HG03575 (cell line): ENCODE data around the gene DOK7.

Source experiments
- ATAC-seq: cut with Tn5 transposase; IDR thresholded peaks from one replicate; pipeline ENCODE4 v1.9.1; 2021; ENCODE audit not compliant: unreplicated experiment, insufficient number of reproducible peaks, low FRiP score; ENCODE audit errors: extremely low read depth

Gene DOK7

DNA sequence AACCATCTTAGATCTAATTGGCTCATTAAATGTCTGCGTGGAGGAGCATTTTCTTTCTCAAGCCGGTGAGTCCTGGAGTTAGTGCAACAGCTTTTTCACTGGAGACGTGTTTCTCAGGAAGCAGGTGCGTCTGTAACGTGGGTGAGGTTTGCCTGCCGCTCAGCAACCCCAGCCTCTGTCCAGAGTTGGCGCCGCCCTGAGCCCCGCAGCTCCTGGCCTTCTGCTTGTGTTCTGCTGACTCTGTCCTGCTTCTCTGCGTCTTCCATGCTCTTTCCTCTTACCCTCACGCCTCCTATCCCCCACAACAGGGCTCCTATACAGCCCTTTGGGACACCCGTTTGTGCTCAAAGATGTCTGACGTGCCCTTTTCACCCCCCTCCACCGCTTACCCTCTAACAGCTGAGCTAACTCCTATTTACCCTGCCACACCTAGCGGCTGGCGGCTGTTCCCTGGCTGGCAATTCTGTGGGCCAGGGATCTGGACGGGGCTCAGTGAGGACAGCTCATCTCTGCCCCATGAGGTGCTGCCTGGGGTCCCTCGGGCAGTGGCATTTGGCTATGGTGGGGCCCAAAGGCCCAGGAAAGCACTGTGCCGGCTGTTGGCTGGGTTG lies 18.8 kb downstream of the DOK7 start:
- no peak for ATAC-seq

DNA sequence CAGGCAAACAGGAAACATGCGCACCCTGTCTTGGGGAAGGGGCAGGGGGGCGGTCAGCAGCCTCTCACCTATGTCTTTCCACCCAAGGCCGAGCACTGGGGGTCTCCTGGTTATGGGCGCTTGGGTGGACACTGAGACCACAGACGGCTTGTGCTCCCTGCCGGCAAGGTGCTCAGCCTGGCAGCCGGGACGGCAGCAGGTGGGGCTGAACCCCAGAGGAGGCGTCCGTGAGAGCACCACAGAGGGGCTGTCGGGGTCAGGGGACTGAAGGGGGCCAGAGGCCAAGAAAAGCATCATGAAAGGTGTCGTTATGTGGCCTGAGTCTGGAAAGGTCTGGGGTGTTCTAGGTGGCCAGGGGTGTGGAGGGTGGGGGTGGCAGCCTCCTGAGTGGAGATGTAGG lies 19.6 kb downstream of the DOK7 start:
- ATAC-seq = no peak

DNA sequence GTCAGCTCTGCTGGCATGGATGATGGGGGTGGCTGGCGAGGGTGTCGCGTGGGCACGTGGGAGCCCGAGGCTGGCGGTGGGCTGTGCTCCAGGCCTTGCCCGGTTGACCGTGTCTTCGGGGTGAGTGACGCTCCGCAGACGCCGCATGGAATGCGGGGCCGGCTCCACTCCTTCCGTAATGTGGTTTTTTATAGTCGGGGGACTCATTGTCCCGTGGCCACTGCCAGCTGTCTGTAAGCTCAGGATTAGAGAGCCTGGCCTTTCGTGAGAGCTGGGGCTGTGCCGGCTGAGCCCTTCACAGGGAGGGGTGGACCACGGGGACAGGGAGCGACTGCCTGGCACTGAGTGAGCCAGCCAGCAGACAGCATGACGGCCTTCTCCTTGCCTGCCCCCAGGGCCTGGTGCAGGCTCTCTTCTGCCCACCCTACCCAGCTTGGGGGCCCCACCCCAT lies 20.4 kb downstream of the DOK7 start:
- ATAC-seq = no peak

DNA sequence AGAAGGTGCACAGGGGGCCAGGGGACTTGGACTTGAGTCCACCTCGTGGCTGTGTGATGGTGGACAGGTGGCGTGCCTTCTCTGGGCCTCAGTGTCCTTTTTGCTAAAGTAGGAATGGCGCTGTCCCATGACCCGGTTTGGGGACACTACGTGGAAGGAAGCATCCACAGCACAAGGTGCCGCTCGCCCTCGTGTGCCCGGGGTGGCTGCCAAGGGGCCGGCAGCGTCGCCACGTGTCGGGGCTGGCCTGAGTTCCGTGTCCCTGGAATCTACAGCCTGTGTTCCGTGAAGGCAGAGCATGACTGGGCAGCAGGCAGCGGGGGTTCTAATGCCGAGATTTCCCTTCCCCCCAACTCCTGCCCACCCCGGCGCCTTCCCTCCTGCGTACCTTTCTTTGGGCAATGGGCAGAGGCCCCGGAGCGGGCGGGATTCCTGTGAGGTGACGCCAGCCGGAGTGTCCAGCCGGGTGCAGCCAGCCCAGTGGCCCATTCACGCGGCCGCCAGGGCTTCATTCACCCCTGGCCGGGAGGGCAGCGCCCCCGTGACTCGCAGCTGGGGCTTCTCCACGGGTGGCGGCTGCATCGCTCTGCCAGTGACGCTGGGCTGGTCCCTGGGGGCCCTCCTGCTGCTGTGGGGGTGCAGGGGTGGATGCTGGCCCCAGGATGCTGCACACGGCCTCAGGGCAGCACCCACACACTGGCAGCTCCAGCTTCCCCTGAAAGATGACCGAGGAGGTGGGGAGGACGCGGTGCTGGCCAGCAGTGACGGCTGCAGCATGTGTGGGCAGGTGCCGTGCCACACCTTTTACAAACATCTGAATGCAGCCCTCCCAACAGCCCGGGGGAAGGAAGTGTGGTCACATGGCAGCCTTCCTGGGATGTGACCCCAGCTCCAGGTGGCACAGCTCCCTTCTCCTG lies 21.2 kb downstream of the DOK7 start:
- ATAC-seq = no peak

DNA sequence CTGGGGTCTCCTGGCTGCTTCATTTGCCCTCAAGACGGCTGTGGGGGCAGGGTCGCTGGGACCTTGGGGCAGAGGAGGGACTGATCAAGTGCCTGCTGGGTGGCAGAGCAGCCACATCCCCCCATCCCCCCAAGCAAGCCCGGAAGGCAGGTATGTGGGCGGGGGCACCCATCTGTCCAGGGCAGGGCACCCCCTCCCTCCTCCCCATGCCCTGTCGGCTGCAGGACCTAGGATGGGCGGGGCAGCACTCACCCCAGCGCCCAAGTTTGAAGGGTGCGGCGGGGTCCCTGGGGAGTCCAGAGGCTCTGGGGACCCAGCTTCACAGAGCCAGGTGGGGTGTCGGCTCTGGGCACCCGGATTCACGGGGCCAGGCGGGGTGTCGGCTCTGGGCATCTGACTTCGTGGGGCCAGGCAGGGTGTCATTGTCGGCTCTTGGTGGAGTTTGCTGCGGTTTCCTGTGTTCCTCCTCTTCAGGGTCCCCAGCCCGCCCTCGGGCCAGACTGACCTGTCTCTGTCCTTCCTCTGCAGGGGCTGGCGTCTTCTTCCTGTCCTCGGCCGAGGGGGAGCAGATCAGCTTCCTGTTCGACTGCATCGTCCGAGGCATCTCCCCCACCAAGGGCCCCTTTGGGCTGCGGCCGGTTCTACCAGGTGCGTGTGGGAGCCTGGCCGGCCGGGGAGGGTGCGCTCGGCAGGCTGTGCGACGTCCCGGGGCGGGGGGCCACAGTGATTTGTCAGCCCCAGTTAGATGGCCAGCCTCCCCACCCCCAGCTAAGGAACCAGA lies 22.1 kb downstream of the DOK7 start:
- ATAC-seq = no peak

DNA sequence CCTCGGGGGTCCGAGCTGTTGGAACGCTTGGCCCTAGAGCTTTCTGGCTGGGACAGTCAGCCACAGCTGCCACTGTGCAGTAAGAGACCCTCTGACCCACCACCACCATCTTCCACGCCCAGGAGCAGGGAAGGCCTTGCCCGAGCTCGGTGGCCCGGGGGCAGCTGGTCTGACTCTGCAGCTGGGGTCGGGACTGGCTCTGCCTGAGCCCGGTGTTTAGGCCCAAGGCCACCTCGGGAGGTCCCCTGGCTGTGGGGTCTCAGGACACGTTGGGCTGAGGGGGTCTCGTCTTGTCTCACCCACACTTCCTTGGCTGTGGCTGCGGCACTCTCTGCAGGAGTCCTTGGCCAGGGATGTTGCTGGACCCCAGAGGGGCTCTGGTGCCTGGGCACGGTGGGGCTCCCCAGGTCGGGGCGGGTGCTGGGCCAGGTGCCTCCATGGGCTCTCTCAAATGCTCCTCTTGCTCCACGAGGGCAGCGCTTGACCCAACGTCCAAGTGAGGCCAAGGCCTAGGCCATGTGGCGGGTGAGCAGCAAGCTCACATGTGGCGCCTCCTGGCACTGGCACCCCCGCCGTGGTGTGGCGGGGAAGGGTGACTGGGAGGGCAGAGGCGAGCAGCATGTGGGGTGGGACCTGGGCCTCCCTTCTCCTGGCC lies 22.9 kb downstream of the DOK7 start:
- ATAC-seq = no peak

DNA sequence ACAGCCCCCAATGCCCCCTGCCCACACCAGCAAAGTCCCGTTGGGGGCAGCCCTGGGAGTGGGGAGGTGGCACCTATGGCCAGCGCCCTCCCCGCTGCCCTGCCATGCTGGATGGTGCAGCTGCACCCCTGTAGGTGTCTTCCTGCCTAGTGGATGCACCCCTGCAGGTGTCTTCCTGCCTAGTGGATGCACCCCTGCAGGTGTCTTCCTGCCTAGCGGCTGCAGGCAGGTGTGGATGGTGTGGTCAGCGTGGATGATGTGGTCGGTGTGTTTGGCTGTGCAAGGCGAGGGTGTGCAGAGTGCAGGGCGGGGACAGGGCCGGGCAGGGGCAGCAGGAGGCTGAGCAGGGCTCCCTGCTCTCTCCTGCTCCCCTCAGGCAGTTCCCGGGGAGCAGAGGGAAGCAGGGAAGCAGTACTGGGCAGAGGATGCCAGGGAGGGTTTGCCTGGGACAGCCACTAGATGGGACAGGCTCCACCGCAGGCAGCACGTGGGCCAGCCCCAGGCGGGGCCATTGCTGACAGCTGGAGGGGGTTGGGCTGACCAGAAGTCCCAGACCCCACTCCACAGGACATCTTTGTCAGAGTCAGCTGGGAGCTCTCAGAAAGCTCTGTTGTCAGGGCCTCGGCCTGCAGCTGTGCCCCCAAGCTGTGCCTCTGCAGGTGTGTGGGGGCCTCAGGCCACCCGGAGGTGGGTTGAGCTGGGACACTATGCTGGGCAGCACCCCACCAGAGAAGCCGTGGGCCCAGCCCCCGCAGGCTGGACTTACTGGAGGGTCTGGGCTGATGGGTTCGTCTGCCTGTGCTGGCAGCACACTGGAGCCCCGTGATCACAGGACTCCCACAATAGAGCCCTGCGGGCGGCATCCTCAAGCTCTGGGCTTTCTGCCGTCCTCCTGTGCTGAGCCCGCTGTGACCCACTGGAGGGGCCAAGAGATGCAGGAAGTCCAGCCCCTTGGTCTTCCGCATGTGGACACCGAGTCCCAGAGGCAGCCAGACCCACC lies 23.7 kb downstream of the DOK7 start:
- ATAC-seq = no peak

DNA sequence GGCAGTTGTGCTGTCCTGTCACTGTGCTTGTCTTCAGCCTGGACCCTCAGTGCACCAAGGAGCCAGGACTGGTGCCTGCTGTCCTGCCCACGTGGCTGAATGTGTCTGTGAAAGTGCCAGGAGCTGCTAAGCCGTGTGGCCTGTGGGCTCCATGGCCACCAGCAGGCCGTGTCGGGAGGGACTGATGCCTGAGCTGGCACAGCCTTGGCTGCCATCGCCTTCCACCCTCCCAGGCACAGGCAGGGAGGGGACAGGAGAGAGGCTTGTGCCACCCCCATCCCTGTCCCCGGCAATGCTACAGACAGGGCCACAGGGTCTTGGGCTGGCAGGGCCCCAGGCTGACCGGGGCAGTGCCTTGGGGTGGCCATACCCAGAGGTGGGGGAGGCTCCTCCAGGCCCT lies 24.8 kb downstream of the DOK7 start:
- no peak for ATAC-seq

DNA sequence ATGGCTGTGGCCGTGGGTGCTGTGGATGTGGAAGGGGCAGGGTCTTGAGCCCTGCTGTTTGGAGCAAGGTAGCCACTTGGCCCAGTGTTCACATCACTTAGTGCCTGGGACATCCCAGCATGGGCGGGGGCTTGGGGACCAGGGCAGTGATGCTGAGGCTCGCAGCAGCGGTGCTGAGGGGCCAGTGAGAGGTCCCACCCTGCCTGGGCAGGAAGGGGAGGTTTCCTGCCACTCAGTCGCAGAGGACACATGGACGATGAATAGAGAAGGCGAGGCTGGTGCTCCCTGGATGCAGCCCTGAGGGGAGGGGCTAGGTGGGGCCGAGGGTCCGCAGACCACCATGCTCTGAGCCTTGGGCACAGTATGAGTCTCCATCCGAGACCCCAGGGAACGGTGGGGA lies 25.7 kb downstream of the DOK7 start:
- no peak for ATAC-seq

DNA sequence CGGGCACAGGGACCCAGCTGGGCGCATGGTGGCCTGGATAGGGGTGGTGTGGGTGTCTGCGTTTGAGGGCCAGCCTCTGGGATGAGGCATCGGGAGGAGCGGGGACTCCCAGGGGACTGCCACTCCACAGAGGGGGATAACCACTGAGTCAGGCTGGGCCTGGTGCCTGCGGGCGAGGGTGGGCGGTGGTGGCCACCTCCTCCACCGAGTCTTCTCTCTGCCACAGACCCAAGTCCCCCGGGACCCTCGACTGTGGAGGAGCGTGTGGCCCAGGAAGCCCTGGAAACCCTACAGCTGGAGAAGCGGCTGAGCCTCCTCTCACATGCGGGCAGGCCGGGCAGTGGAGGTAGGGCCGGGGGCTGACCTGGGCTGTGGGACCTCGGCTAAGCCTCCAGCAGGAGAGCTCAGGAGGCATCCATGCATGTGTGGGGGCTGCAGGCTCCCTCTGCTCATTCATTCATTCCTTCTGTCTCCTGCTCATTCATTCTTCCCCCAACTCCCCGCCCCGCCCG lies 26.4 kb downstream of the DOK7 start:
- no peak for ATAC-seq

DNA sequence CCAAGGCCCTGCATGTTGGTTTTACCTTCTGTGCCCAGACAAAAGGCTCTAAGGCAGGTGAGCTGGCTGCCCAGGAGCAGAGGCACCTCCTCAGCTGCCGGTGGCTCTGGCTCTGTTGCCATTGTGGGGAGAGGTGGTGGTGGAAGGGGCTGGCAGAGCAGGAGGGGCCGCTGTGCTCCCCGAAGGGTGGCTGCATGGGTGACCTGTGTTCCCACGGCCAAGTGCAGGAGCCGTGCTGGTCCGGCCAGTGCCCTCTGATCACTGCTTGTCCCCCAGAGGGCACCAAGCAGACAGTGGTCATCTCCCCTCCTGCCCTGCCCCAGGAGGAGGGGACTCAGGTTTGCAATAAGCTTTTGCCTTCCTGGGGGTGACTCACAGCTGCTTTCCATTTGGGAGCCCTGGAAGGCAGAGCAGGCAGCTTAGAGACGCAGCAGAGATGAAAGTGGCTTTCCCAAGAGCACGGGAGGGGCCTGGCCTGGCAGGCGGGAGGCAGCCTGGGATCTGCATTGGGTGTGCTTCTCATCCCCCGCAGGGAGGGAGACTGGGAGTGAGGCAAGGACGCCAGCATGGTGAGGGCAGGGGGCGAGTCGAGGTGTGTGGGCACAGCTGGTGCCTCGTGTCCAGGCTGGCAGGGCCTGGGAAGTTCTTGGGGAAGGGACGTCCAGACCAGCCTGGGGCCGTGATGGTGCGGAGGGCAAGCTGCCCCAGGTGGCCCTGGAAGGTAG lies 28.7 kb downstream of the DOK7 start:
- ATAC-seq = no peak

DNA sequence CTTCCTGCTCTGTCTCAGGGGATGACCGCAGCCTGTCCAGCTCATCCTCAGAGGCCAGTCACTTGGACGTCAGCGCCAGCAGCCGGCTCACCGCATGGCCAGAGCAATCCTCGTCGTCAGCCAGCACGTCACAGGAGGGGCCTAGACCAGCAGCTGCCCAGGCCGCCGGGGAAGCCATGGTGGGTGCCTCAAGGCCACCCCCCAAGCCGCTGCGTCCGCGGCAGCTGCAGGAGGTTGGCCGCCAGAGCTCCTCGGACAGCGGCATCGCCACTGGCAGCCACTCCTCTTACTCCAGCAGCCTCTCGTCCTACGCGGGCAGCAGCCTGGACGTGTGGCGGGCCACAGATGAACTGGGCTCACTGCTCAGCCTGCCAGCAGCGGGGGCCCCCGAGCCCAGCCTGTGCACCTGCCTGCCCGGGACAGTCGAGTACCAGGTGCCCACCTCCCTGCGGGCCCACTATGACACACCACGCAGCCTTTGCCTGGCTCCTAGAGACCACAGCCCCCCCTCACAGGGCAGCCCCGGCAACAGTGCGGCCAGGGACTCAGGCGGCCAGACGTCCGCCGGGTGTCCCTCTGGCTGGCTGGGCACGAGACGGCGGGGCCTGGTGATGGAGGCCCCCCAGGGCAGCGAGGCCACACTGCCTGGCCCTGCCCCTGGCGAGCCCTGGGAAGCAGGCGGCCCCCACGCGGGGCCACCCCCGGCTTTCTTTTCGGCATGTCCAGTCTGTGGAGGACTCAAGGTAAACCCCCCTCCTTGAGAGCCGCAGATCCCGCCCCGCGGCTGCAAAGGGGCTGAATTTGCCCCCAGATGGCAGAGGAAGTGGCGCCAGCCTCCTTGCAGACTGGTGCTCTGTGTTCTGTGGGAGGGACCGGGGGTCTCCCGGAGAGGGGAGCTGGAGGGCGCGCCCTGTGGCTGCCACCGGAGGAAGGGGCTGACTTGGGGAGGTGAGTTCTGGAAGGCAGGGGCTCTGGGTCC lies 29.9 kb downstream of the DOK7 start:
- no peak for ATAC-seq

DNA sequence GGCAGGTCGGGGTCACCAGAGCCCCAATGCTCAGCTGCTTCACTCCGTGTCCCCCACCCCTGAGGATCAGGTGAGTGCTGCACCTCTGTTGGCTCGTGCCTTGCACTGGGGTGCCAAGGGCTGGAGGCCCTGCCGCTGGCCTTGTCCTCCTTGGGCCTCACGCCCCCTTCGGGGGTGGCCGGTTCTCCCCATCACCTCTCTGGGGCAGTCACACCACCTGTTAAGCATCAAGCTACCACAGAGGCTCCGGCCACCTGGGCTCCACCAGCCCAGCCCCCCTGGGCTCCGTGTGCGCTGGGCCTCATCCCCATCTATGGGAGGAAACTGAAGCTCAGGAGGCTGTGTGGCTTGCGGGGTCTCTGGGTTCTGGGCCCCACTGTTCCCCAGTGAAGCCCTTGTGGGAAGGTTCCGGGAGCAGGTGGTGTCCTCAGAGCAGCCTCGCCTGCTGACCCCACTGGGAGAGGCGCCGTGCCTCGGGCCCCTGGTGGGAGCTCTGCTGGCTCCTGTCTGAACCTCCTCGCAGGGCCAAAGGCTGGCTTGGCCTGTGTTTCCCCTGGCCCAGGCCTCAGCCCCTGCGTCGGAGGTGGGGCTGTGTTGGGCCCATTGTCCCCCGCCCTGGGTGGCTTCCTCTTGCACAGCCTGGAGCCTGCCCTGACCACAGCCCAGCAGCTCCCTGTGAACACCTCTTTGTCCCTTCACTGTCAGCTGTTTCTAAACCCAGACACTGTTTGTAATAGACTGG lies 30.8 kb downstream of the DOK7 start:
- ATAC-seq = no peak

DNA sequence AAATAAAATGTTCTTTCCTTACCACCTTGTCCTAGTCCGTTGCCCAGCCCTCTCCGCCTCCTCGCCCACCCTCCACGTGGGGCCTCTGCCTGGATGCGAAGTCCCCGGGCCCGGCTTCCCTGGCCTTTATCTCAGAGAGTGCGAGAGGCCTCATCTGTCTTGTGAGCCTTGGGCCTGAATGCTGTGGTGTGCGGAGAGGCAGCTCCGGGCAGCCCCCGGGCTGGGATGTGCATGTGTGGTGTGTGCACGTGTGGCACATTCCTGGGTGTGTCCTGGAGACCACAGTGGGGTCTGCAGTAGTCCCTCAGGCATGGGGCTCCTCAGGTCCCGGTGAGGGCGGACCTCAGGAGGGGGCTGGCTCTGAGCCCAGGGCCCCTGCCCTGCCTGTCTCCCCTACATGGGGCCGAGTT lies 31.4 kb downstream of the DOK7 start:
- no peak for ATAC-seq

DNA sequence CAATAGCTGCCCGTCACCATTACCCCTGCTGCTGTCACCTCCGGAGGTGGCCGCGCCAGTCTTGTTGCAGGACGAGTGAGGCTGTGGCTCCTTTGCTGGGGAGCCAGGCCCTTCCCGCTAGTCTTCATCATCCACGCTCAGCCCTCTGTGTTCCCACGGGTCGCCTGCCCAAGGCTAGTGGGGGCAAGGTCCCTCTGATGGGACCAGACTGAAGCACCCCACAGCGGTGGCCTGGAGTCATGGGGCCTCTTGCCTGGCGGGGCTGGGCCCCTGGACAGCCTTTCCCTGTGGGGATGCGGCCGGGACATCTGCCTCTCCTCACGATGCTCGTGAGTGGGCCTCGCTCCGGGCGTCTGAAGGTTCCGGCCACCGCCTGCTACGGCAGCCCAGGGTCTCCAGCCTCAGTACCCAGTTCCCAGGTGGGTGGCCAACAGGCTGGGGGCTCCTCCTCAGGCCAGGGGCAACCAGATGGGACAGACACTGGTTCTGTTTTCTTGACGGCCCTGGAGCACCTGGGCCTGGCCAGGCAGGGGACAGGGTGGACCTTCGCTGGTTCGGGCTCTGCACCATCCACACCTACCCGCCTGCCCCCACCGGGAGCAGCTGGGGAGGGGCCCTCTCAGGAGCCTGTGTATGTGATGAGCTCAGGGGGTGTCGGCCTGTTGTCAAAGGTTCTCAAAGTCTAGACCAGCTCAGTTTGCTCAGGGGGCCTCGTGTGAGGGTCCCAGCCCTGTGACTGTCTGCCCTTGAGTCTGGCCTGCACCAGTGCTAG lies 32.3 kb downstream of the DOK7 start:
- no peak for ATAC-seq
